HepG2 (cell line): Measurements from ENCODE around the gene DLG4. TPM values are rescaled to one million over a fixed set of nuclear protein-coding genes. Genes with fewer than 3 reads are reported as not detected.
A peak's percentile ranks its signal among the peaks of the same experiment; 100 is the strongest.

Experiments
- ATAC-seq: fragments of 200-7000 bp; cut with Tn5 transposase; 3 replicates; pipeline ENCODE4 v1.9.1; 2020; ENCODE audit warnings: mild to moderate bottlenecking, moderate library complexity
- BruUV-seq: library from RNA; stranded (reverse); fragments of 400-500 nt; replicated peaks from 2 replicates; lab custom pipeline; 2021; lab: Mats Ljungman, UMichigan
- CTCF ChIA-PET: fragments of 300-600 bp; formaldehyde crosslinking; extraction: SDS; loops from one replicate; lab custom pipeline; 2021; ENCODE audit warnings: low total read pairs, inconsistent platforms, low intra/inter-chr PET ratio; lab: Yijun Ruan, JAX
- POLR2A ChIA-PET: fragments of 350-600 bp; sonication (Branson Sonifier 250); formaldehyde crosslinking; loops from one replicate; lab custom pipeline; 2020; ENCODE audit warnings: antibody characterized with exemption, inconsistent platforms; lab: Yijun Ruan, JAX
- DNase-seq: peaks from one replicate; pipeline ENCODE4 v3.0.0-alpha.2; 2015; ENCODE audit warnings: low spot score
- FAIRE-seq: peaks from 3 replicates; lab custom pipeline; 2011; peaks lifted over from hg19 to GRCh38; lab: Jason Lieb, UNC
- H2AFZ ChIP-seq: one replicate; pipeline ENCODE4 v1.6.1; 2011; ENCODE audit warnings: low read length, inconsistent platforms
- H3K27ac ChIP-seq: fragments of 300-600 bp; 3 replicates; pipeline ENCODE4 v1.8.0; 2011; ENCODE audit warnings: mixed run types, mild to moderate bottlenecking, mixed read lengths, low read length, inconsistent platforms; ENCODE audit not compliant: insufficient read depth; ENCODE audit errors: extremely low read length
- H3K27me3 ChIP-seq, 2 experiments: fragments of 200-600 bp in 1 of 2; 2 replicates in 1 of 2; 3 replicates in 1 of 2; pipeline versions ENCODE4 v1.6.0 to v1.8.0; 2011; ENCODE audit warnings: low read length in 2 of 2, mild to moderate bottlenecking in 2 of 2, moderate library complexity in 2 of 2, inconsistent platforms in 1 of 2; ENCODE audit not compliant: insufficient read depth in 2 of 2, control insufficient read depth in 1 of 2
- H3K36me3 ChIP-seq, 2 experiments: fragments of 200-600 bp in 1 of 2; replicated peaks in 1 of 2; 2 replicates in 1 of 2; 3 replicates in 1 of 2; pipeline versions ENCODE4 v1.5.1 to v1.8.0; 2011; ENCODE audit warnings: low read length in 2 of 2, inconsistent platforms in 1 of 2; ENCODE audit not compliant: insufficient read depth in 2 of 2, control insufficient read depth in 1 of 2
- H3K4me1 ChIP-seq: 2 replicates; pipeline ENCODE4 v1.5.1; 2012; ENCODE audit warnings: low read length, inconsistent platforms; ENCODE audit not compliant: insufficient read depth
- H3K4me2 ChIP-seq: 2 replicates; pipeline ENCODE4 v1.6.0; 2011; ENCODE audit warnings: low read depth, low read length, inconsistent platforms
- H3K4me3 ChIP-seq, 3 experiments: fragments of 200-600 bp in 1 of 3; sonication (generic), shearing (Covaris generic) in 1 of 3; replicated peaks in 1 of 3; 2 replicates each; pipeline ENCODE4 v1.5.1; 2011 to 2016; ENCODE audit warnings: low read length in 3 of 3, inconsistent platforms in 2 of 3, low read depth in 2 of 3, mild to moderate bottlenecking in 2 of 3, control low read depth in 1 of 3, mixed read lengths in 1 of 3; ENCODE audit not compliant: insufficient read depth in 1 of 3
- H3K79me2 ChIP-seq: one replicate; pipeline ENCODE4 v1.6.1; 2011; ENCODE audit warnings: low read length, inconsistent platforms; ENCODE audit not compliant: insufficient read depth
- H3K9ac ChIP-seq: 2 replicates; pipeline ENCODE4 v1.6.0; 2011; ENCODE audit warnings: mild to moderate bottlenecking, low read depth, low read length, inconsistent platforms; ENCODE audit not compliant: insufficient read depth
- H3K9me3 ChIP-seq: 2 replicates; pipeline ENCODE4 v1.5.1; 2012; ENCODE audit warnings: mild to moderate bottlenecking, low read length
- H4K20me1 ChIP-seq: 2 replicates; pipeline ENCODE4 v1.6.0; 2011; ENCODE audit warnings: inconsistent platforms, mild to moderate bottlenecking, low read length, moderate library complexity; ENCODE audit not compliant: insufficient read depth
- ARNTL ChIP-seq: sonication (generic); formaldehyde crosslinking; IDR thresholded peaks from 2 replicates; pipeline ENCODE4 v1.4.0; 2020; ENCODE audit warnings: mild to moderate bottlenecking, missing genetic modification reagents
- EP300 ChIP-seq, 3 experiments: sonication (generic) in 1 of 3; formaldehyde crosslinking in 1 of 3; IDR thresholded peaks; 2 replicates each; pipeline versions ENCODE4 v1.5.1 to v1.6.1; 2011 to 2020; ENCODE audit warnings: low read depth in 2 of 3, low read length in 2 of 3, borderline replicate concordance in 1 of 3, improper control_type of control experiment in 1 of 3, mild to moderate bottlenecking in 1 of 3, missing genetic modification reagents in 1 of 3, moderate library complexity in 1 of 3
- KLF6 ChIP-seq: IDR thresholded peaks from 2 replicates; pipeline ENCODE4 v1.8.0; 2016; ENCODE audit warnings: missing biosample characterization, missing genetic modification reagents
- MED1 ChIP-seq: sonication (generic); formaldehyde crosslinking; IDR thresholded peaks from 2 replicates; pipeline ENCODE4 v1.4.0; 2020; ENCODE audit warnings: missing genetic modification reagents
- MYNN ChIP-seq: sonication (generic); formaldehyde crosslinking; IDR thresholded peaks from 2 replicates; pipeline ENCODE4 v1.4.0; 2020; ENCODE audit warnings: mild to moderate bottlenecking, low read depth, missing genetic modification reagents
- RAD21 ChIP-seq: fragments of 450-650 bp; formaldehyde crosslinking; IDR thresholded peaks from 2 replicates; pipeline ENCODE4 v1.5.0; 2020; ENCODE audit warnings: mild to moderate bottlenecking
- REL ChIP-seq: sonication (generic); formaldehyde crosslinking; conservative IDR thresholded peaks from 2 replicates; pipeline ENCODE4 v1.8.0; 2022; ENCODE audit warnings: mild to moderate bottlenecking, missing genetic modification reagents, moderate library complexity
- RFX1 ChIP-seq: fragments of 450-650 bp; IDR thresholded peaks from 2 replicates; pipeline ENCODE4 v1.6.1; 2017
- SIN3B ChIP-seq: fragments of 150-350 bp; IDR thresholded peaks from 2 replicates; pipeline ENCODE4 v1.6.1; 2014; ENCODE audit warnings: low read length
- SMC3 ChIP-seq: IDR thresholded peaks from 2 replicates; pipeline ENCODE4 v1.6.1; 2011; ENCODE audit warnings: low read length, improper control_type of control experiment
- SOX5 ChIP-seq: IDR thresholded peaks from 2 replicates; pipeline ENCODE4 v1.6.1; 2016; ENCODE audit warnings: borderline replicate concordance
- STAG1 ChIP-seq: sonication (generic); formaldehyde crosslinking; IDR thresholded peaks from 2 replicates; pipeline ENCODE4 v1.4.0; 2020; ENCODE audit warnings: missing genetic modification reagents
- ZNF207 ChIP-seq: fragments of 450-650 bp; IDR thresholded peaks from 2 replicates; pipeline ENCODE4 v1.6.1; 2016; ENCODE audit warnings: antibody characterized with exemption, borderline replicate concordance
- ZSCAN9 ChIP-seq: IDR thresholded peaks from 2 replicates; pipeline ENCODE4 v1.6.1; 2016; ENCODE audit warnings: borderline replicate concordance
- WGBS: methylation state at CpG from one replicate; pipeline ENCODE4 v1.1.6; 2017; ENCODE audit warnings: low lambda C conversion rate; 5-methylcytosine and 5-hydroxymethylcytosine counted together
- in situ Hi-C: cut with HindIII; loops from 2 replicates; pipeline ENCODE4 v1.10.0; 2017; ENCODE audit warnings: low pct_unique_long_range_greater_than_20kb; ENCODE audit not compliant: extremely low pct_ligation_motif_present
- intact Hi-C: fragments of 100-400 bp; cut with micrococcal nuclease; formaldehyde crosslinking; loops from one replicate; pipeline ENCODE4 v1.10.0; 2022; ENCODE audit not compliant: unreplicated experiment
- polyA plus RNA-seq, 8 experiments: library from polyadenylated mRNA; depleted of rRNA in 3 of 8; stranded (reverse) in 7 of 8; unstranded in 1 of 8; fragments of >200 nt; fragmentation: Illumina TruSeq in 4 of 8; extraction: Trizol in 4 of 8; gene quantifications; 2 replicates each; pipeline versions ENCODE4 v1.2.1 to v1.2.3, GENCODE V29; 2011 to 2016; ENCODE audit warnings: low read depth in 4 of 8, missing spikeins in 1 of 8, mixed read lengths in 1 of 8; ENCODE audit not compliant: insufficient read depth in 1 of 8
- total RNA-seq, 5 experiments: library from RNA; depleted of rRNA; stranded (reverse); fragments of >200 nt; fragmentation: Illumina TruSeq; extraction: Trizol; gene quantifications; 2 replicates each; pipeline ENCODE4 v1.2.3, GENCODE V29; 2016; ENCODE audit warnings: low read depth in 1 of 5
- TF ChIP-seq, protein P1 (sequence below): sonication (generic); formaldehyde crosslinking; IDR thresholded peaks from 2 replicates; pipeline ENCODE4 v1.5.0; 2020; ENCODE audit warnings: missing genetic modification reagents
- TF ChIP-seq, protein P2 (sequence below): sonication (generic); formaldehyde crosslinking; IDR thresholded peaks from 2 replicates; pipeline ENCODE4 v1.5.0; 2020; ENCODE audit warnings: mild to moderate bottlenecking, missing genetic modification reagents, borderline replicate concordance
- TF ChIP-seq, protein P3 (sequence below): sonication (generic); formaldehyde crosslinking; IDR thresholded peaks from 2 replicates; pipeline ENCODE4 v1.4.0; 2020; ENCODE audit warnings: missing genetic modification reagents, borderline replicate concordance

The DLG4 gene
- total and polyA plus RNA-seq, 2 of the 13 experiments (the other 11 are each of a cell fraction or from before 2014, with no cell fraction given): 0.71 to 4.3 TPM

DNA sequence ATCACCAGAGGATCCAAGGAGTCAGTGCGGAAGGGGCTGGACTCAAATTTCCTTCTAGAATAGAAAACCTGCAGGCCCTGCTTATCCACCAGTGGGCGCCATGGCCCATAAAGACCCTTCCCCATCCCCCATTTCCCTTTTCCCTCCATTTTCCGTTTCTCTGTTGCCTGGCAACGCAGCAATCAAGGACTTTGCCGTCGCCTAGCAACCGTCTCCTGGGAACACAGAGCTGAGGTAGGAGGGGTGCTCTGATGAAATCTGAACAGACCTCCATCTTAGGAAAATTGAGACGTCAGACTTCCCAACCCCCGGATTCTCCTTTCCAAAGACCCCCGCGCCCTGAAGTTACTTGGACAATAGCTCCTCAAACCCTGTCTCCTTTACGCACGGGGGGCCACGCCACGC, 5.7 kb downstream of the DLG4 start:
- peaks cover 49% of the 10 kb centered on the region for H3K4me1 ChIP-seq
- peaks cover 0 to 8% of the 10 kb centered on the region in 2 experiments; a peak in 3 of 5 replicates for H3K27me3 ChIP-seq
- intact Hi-C loops: loop anchor here (5.0 kb wide), 1 partner anchor 37 kb away; the partner anchor contains the start of gene ASGR1
- no peak overlapping the region for H2AFZ ChIP-seq
- DNase-seq (peak; percentile 86), FAIRE-seq (peak; percentile 56), ATAC-seq (no peak)
- BruUV-seq: no TSS peak
- H3K27ac ChIP-seq: peak overlapping the region; percentile 53
- ChIA-PET POLR2A (interaction anchor here (1.2 to 2.9 kb wide), 7 partner anchors 20 to 178 kb away, joined by 3 to 35 read pairs (median 5); partner anchors contain the start of genes ASGR1, DVL2 and SLC16A13), CTCF (interaction anchor here (1.9 kb wide), 1 partner anchor 168 kb away, joined by 10 read pairs; no protein-coding TSS in a partner anchor)
- 8% methylated on average over 14 of the region's 15 CpGs for WGBS
- H3K9me3 ChIP-seq: no peaks in the 10 kb centered on the region
- in situ Hi-C loops: no loop called here
- H3K9ac ChIP-seq: no peak overlapping the region
- H3K4me2 ChIP-seq: peak overlapping the region; percentile 77
- H3K36me3 ChIP-seq: no peaks in the 10 kb centered on the region
- H3K79me2 ChIP-seq: no peaks in the 10 kb centered on the region
- no peaks in the 10 kb centered on the region for H4K20me1 ChIP-seq
- peak overlapping the region in 2 of 3 experiments; percentile 19 to 68; a peak in 2 of 6 replicates for H3K4me3 ChIP-seq
- TF ChIP-seq EP300 (IDR thresholded peaks at IDR 0.05; ENCODE audit: low read depth in 2 of 2, low read length in 2 of 2) (0 out of 4 replicates have a peak, but pooled peaks of 1 of the 2 experiments have one; percentile 54), EP300 (CRISPR knock-in tag; IDR thresholded peaks at IDR 0.05; ENCODE audit: borderline replicate concordance) (no peak), ZNF207 (no peak), SOX5 (CRISPR knock-in tag) (peak; percentile 9; the same call in 1 of the 2 replicates), MYNN (peak; percentile 94; the same call in 1 of the 2 replicates), STAG1 (CRISPR knock-in tag) (peak; percentile 44), ARNTL (CRISPR knock-in tag) (no peak), ZSCAN9 (CRISPR knock-in tag) (0 out of 2 replicates have a peak, but pooled peaks have one; percentile 22), KLF6 (0 out of 2 replicates have a peak, but pooled peaks have one; percentile 19), SMC3 (peak; percentile 71), RAD21 (CRISPR knock-in tag) (0 out of 2 replicates have a peak, but pooled peaks have one; percentile 39), SIN3B (0 out of 2 replicates have a peak, but pooled peaks have one; percentile 62), MED1 (CRISPR knock-in tag) (no peak), REL (CRISPR knock-in tag) (0 out of 2 replicates have a peak, but pooled peaks have one; percentile 45), RFX1 (peak; percentile 94)
- TF ChIP-seq, protein P1, sequence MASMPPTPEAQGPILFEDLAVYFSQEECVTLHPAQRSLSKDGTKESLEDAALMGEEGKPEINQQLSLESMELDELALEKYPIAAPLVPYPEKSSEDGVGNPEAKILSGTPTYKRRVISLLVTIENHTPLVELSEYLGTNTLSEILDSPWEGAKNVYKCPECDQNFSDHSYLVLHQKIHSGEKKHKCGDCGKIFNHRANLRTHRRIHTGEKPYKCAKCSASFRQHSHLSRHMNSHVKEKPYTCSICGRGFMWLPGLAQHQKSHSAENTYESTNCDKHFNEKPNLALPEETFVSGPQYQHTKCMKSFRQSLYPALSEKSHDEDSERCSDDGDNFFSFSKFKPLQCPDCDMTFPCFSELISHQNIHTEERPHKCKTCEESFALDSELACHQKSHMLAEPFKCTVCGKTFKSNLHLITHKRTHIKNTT (CRISPR knock-in tag): no peak
- TF ChIP-seq, protein P2, sequence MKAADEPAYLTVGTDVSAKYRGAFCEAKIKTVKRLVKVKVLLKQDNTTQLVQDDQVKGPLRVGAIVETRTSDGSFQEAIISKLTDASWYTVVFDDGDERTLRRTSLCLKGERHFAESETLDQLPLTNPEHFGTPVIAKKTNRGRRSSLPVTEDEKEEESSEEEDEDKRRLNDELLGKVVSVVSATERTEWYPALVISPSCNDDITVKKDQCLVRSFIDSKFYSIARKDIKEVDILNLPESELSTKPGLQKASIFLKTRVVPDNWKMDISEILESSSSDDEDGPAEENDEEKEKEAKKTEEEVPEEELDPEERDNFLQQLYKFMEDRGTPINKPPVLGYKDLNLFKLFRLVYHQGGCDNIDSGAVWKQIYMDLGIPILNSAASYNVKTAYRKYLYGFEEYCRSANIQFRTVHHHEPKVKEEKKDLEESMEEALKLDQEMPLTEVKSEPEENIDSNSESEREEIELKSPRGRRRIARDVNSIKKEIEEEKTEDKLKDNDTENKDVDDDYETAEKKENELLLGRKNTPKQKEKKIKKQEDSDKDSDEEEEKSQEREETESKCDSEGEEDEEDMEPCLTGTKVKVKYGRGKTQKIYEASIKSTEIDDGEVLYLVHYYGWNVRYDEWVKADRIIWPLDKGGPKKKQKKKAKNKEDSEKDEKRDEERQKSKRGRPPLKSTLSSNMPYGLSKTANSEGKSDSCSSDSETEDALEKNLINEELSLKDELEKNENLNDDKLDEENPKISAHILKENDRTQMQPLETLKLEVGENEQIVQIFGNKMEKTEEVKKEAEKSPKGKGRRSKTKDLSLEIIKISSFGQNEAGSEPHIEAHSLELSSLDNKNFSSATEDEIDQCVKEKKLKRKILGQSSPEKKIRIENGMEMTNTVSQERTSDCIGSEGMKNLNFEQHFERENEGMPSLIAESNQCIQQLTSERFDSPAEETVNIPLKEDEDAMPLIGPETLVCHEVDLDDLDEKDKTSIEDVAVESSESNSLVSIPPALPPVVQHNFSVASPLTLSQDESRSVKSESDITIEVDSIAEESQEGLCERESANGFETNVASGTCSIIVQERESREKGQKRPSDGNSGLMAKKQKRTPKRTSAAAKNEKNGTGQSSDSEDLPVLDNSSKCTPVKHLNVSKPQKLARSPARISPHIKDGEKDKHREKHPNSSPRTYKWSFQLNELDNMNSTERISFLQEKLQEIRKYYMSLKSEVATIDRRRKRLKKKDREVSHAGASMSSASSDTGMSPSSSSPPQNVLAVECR (CRISPR knock-in tag): peak; percentile 46
- TF ChIP-seq, protein P3, sequence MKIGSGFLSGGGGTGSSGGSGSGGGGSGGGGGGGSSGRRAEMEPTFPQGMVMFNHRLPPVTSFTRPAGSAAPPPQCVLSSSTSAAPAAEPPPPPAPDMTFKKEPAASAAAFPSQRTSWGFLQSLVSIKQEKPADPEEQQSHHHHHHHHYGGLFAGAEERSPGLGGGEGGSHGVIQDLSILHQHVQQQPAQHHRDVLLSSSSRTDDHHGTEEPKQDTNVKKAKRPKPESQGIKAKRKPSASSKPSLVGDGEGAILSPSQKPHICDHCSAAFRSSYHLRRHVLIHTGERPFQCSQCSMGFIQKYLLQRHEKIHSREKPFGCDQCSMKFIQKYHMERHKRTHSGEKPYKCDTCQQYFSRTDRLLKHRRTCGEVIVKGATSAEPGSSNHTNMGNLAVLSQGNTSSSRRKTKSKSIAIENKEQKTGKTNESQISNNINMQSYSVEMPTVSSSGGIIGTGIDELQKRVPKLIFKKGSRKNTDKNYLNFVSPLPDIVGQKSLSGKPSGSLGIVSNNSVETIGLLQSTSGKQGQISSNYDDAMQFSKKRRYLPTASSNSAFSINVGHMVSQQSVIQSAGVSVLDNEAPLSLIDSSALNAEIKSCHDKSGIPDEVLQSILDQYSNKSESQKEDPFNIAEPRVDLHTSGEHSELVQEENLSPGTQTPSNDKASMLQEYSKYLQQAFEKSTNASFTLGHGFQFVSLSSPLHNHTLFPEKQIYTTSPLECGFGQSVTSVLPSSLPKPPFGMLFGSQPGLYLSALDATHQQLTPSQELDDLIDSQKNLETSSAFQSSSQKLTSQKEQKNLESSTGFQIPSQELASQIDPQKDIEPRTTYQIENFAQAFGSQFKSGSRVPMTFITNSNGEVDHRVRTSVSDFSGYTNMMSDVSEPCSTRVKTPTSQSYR (CRISPR knock-in tag): peak; percentile 87
